Activated effector memory CD4-positive, alpha-beta T cell treated with anti-CD3 and anti-CD28 coated beads, Interleukin-2, amount 50 U/mL, for 16 hours (primary cell): ENCODE results near the gene AP3D1.

ENCODE experiments used
- DNase-seq: peaks from one replicate; pipeline ENCODE4 v3.0.0-alpha.2; 2020

Gene AP3D1

GRCh38 chr19:2058570-2059421 lies 92.6 kb downstream of the AP3D1 start:
- no peak for DNase-seq

DNA sequence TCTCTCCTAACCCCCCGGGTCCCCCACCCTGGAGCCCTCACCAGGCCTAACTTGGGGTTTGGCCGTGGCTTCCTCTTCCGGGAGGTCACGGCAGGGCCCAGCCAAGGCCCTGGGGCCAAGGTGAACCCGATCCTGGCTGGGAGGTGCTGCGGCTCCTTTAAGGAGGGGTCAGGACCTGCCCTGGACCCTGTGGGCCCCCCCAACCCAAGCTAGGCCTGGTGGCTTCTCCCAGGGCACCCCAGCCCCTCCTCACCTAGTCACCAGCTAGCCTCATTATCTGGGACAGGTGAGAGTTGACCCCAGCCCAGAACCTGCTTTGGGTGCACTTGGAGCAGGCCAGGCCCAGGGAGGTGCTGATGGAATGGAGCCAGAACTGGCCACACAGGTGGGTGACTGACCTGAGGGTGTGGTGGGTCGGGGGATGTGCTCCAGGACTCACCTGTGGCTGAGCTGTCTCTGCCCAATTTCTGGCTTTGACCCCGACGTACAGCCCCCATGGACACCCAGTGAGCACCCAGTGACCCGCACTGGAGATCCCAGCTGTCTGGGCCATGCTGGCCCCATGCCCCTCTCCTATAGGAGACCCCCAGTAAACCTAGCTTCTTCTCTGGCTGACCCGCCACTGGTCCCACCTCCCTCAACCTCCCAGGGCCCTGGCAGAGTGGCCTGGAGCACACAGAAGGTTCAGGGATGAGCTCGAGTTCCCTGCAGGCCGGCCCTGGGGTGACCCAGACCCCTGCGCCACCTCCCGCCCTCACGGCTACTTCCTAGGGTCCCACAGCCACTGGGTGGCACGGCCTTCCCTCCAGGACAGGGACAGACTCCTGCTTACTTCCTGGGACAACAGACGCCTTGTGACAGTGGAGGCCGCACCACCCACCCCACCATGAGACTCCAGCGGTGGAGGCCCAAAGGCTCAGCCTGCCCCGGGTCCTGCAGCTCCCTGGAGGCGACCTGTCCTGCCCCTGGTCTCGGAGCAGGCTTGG lies 93.6 kb downstream of the AP3D1 start:
- DNase-seq = no peak

- no peak for DNase-seq
Measured at GRCh38 chr19:2056837-2057192, 94.6 kb downstream of the AP3D1 start.

- DNase-seq = peak; percentile 75
Measured at GRCh38 chr19:2055931-2056836, 95.2 kb downstream of the AP3D1 start.

DNA sequence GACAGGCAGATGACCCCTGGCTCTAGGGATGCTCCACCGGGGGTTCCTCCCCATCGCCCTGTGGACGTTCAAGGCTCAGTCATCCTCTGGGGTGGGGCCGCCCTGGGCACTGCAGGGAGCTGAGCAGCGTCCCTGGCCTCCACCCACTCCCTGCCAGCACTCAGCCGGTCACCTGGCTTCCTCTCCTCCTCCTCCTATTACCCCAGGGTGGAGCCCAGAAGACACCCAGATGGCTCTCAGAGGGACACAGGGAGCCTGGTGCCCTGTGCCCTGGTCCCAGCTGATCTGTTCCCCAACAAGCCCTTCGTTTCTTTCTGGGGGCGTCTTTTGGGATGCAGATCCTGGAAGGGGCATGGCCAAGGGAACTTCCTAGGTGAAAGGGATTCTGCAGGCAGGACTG lies 96.6 kb downstream of the AP3D1 start:
- DNase-seq = no peak

- DNase-seq = no peak
Measured at GRCh38 chr19:2053601-2054389, 97.6 kb downstream of the AP3D1 start.

- DNase-seq = peak; percentile 79
Measured at GRCh38 chr19:2051773-2052704, 99.3 kb downstream of the AP3D1 start.

- peak; percentile 98 for DNase-seq
Measured at GRCh38 chr19:2050991-2051772, 100.2 kb downstream of the AP3D1 start, which contains the start of gene MKNK2. MKNK2 (minus strand) TSS chr19:2051244; CDS start chr19:2050851, 393 bp downstream.
